ENCODE results near the gene ZFP64.

The ZFP64 gene

DNA sequence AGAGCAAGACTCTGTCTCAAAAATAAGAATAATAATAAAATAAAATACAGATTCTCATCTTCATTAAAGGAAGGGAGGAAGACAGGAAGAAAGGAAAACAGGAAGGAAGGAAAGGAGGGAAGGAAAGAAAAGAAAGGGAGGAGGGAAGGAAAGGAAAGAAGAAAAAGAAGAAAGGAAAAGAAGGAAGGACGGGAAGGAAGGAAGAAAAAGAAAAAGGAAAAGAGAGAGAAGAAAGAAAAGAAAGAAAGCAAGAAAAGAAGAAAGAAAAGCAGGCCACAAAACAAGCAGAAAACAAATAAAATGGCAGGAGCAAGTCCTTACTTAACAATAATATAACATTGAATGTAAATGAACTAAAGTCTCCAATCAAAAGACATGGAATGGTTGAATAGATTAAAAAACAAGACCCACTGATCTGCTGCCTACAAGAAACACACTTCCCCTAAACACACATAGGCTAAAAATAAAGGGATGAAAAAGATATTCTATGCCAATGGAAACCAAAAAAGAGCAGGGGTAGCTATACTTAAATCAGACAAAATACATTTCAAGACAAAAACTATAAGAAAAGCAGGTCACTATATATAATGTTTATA is 60.4 kb downstream of the ZFP64 start:
- no peak for TF ChIP-seq GATA1 (IDR thresholded peaks at IDR 0.05; ENCODE audit: low read depth, low read length)
- no peak for TF ChIP-seq POLR2A (IDR thresholded peaks at IDR 0.05; ENCODE audit: low read length)
- no peak for DNase-seq

DNA sequence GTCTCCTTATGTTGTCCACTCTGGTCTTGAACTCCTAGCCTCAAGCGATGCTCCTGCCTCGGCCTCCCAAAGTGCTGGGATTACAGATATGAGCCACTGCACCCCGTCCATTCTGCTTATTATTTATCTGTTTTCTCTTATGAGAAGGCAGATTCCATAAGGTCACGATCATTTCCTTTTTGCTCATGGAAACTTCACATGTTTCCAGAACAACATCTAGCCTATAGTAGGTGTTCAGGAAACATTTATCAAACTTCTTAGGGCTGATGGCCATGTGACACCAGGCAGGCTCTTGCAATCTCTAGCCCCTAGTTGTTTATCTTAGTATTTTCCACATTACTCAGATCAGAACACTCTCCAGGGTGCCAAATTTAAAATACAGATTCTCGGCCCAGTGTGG is 61.2 kb downstream of the ZFP64 start:
- no peak for DNase-seq
- TF ChIP-seq GATA1 (IDR thresholded peaks at IDR 0.05; ENCODE audit: low read depth, low read length) = no peak

GRCh38 chr20:52129611-52130010 is 62.0 kb downstream of the ZFP64 start:
- no peak for TF ChIP-seq GATA1 (IDR thresholded peaks at IDR 0.05; ENCODE audit: low read depth, low read length)
- no peak for TF ChIP-seq POLR2A (IDR thresholded peaks at IDR 0.05; ENCODE audit: low read length)

GRCh38 chr20:52127309-52127708 is 64.3 kb downstream of the ZFP64 start:
- DNase-seq = no peak
- TF ChIP-seq POLR2A (IDR thresholded peaks at IDR 0.05; ENCODE audit: low read length) = no peak
- TF ChIP-seq GATA1 (IDR thresholded peaks at IDR 0.05; ENCODE audit: low read depth, low read length) = no peak

More at GRCh38 chr20:52129611-52130010, 62.0 kb downstream of the ZFP64 start:
- no peak for DNase-seq

DNA sequence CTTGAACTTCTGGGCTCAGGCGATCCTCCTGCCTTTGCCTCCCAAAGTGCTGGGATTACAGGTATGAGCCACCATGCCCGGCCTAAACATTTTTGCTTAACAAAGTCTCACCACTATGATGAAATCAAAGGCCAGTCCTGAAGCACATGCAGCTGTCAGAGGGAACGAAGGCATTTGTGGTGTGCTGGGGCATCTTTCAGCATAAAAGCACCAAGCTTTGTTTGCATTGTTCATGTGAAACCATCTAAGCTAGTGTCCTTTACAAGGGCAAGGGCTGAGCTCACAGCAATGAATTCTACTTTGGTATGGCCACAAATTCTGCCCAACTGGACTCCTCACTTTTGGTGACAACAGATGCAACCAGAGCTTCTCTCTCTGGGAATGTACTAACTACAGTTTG is 66.8 kb downstream of the ZFP64 start:
- TF ChIP-seq POLR2A (IDR thresholded peaks at IDR 0.05; ENCODE audit: low read length) = no peak
- TF ChIP-seq GATA1 (IDR thresholded peaks at IDR 0.05; ENCODE audit: low read depth, low read length) = no peak
- no peak for DNase-seq

- TF ChIP-seq GATA1 (IDR thresholded peaks at IDR 0.05; ENCODE audit: low read depth, low read length) (no peak), POLR2A (IDR thresholded peaks at IDR 0.05; ENCODE audit: low read length) (no peak)
- no peak for DNase-seq
Observed at GRCh38 chr20:52118696-52119095, 72.9 kb downstream of the ZFP64 start.

DNA sequence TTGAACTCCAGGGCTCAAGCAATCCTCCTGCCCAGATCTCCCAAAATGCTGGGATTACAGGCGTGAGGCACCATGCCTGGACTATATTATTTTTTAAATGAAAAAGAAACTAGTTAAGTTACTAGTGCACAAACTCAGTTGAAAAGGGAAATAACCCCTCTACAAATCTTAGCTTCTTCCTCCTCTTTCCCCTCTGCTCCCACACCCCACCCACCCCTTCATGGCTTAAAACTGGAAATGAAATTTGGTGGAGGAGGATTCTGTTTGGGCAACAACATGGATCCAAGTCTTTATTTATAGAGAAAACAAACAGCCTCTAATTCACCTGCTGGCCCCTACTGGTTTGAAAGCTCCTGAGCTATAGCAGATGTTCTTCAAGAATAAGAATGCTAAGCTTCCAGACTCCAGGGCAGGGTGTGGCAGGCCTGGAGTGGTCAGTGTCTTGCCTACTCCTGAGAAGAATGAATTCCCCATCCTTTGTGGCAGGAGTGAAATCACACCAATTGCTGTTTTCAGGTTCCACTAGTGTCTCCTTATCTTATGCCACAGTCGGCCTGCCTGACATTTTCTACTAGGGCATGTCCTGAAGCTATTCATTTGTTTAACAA is 73.5 kb downstream of the ZFP64 start:
- no peak for TF ChIP-seq GATA1 (IDR thresholded peaks at IDR 0.05; ENCODE audit: low read depth, low read length)

DNA sequence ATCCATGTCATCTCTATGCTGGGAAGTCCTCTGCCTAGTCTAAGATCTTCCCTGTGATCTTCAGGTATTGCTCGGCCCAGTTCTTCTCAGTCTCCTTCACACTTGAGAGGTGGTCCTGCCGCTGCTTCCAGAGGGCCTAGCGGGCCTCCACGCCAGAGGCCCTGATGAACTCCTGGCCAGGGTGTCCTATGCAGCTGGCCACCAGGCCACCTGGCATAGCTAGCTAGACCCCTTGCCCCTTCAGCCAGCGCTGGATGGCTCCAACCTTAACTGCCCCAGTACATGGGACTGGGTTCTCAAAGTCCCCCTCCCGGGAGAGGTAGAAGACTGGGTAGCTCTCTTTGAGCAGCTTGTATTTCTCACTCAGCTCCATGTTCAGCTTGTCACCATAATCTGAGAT is 81.1 kb downstream of the ZFP64 start:
- TF ChIP-seq GATA1 (IDR thresholded peaks at IDR 0.05; ENCODE audit: low read depth, low read length) = no peak
- no peak for TF ChIP-seq POLR2A (IDR thresholded peaks at IDR 0.05; ENCODE audit: low read length)
- no peak for DNase-seq

More for the DNA sequence above, 73.5 kb downstream of the ZFP64 start:
- no peak for DNase-seq

DNA sequence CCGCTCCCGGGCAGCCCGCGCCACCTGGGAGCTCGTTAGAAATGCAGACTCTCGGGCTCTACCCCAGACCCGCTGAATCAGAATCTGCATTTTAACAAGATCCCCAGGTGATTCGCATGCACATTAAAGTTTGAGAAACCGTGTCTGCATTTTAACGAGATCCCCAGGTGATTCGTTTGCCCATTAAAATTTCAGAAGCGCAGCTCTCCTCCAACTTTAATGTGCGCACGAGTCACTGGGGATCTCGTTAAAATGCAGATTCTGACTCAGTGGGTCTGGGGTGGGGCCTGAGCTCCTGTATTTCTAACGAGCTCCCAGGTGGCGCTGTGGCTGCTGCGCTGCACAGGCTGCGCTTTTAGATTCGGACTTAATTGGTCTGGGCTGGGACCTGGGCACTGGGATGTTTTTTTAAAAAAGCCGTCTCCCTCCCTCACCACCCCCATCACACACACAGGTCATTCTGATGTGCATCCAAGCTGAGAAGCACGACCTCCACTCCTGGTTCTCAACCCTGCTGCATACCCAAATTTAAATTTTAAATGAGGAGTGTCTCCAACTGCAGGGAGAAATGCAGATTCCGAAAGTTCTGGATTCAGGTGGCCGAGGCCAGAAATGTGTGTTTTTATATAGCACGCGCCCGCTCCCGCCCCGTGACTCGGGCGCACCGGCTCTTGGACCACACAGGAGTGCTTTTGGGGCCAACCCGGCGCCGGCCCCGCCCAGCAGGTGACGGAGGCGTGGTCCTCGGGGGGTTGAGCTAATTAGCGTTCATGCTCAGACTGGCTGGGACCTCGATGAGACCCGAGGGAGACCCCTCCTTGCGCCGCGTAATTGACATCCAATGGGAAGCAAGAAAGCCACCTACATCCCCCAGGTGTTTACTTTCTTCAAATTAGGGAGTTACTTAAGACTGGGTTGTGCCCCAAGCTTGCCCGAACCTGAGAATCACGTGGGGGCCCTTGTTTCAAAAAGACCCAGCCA is 85.8 kb downstream of the ZFP64 start:
- DNase-seq = peak; percentile 4 to 5
- no peak for TF ChIP-seq POLR2A (IDR thresholded peaks at IDR 0.05; ENCODE audit: low read length)
- no peak for TF ChIP-seq GATA1 (IDR thresholded peaks at IDR 0.05; ENCODE audit: low read depth, low read length)

GRCh38 chr20:52104546-52105441 is 86.8 kb downstream of the ZFP64 start:
- TF ChIP-seq POLR2A (IDR thresholded peaks at IDR 0.05; ENCODE audit: low read length) (no peak), GATA1 (IDR thresholded peaks at IDR 0.05; ENCODE audit: low read depth, low read length) (no peak)
- peak in 1 of 2 experiments; percentile 4 for DNase-seq

DNA sequence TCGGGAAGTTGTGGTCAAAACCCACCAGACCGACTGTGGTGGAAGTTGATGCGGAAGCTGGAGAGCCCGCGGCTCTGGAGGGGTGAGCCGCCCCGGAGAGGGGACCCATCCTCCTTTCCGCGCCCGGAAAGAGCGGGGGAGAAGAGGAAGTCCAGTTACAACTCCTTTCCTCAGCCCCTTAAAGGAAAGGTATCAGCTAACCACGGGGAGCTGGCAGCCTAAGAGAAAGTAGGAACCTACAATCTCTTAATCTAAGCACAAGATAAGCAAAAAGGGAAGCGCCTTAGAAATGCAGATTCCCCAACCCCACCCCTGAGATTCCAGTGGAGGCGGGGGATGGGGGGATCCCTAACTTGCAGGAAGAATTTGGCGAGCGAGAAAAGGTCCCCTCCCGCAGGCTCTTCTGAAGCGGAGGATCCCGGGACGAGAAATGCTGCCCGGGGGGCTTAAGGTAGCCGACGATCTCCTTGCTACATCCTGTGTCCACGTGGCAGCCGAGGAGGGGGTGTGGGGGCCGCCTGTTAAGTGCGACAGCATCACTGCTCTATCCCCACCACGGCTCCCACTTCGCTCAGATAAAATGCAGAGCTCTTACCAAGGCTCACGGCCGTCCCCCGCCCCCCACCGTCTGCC is 87.5 kb downstream of the ZFP64 start:
- no peak for DNase-seq
- TF ChIP-seq GATA1 (IDR thresholded peaks at IDR 0.05; ENCODE audit: low read depth, low read length) (no peak), POLR2A (IDR thresholded peaks at IDR 0.05; ENCODE audit: low read length) (no peak)

- TF ChIP-seq POLR2A (IDR thresholded peaks at IDR 0.05; ENCODE audit: low read length) = no peak
- no peak for TF ChIP-seq GATA1 (IDR thresholded peaks at IDR 0.05; ENCODE audit: low read depth, low read length)
- DNase-seq = no peak
Observed at GRCh38 chr20:52103335-52103912, 88.2 kb downstream of the ZFP64 start.

DNA sequence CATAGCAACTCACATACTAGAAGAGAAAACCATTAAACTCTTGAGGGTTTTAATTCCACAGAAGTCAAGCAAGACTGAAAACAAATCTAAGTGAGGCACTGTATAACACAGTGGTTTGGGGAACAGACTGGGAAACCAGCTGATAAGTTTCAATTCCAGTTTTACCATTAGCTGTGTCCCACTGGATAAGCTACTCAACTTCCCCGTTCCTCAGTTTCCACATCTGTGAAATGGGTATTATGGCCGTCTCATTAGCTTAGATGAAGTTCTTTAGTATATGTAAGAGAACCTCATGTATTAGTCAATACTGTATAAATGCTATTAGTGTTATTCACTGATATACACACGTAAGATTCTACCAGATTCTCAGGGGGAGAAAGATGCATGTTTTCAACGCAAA is 89.0 kb downstream of the ZFP64 start:
- no peak for DNase-seq
- no peak for TF ChIP-seq GATA1 (IDR thresholded peaks at IDR 0.05; ENCODE audit: low read depth, low read length)
- TF ChIP-seq POLR2A (IDR thresholded peaks at IDR 0.05; ENCODE audit: low read length) = no peak

Data from erythroblast (primary cell).